GM18508 (cell line): Measurements from ENCODE around the gene PICALM.

Experiments used
- ATAC-seq: cut with Tn5 transposase; IDR thresholded peaks from one replicate; pipeline ENCODE4 v1.9.1; 2021; ENCODE audit warnings: moderate number of reproducible peaks; ENCODE audit not compliant: insufficient read depth, unreplicated experiment

Gene PICALM

GRCh38 chr11:86052693-86053641, 15.9 kb downstream of the PICALM start:
- ATAC-seq = no peak

GRCh38 chr11:86050196-86050709, 18.6 kb downstream of the PICALM start:
- ATAC-seq = no peak

GRCh38 chr11:86047275-86047991, 21.5 kb downstream of the PICALM start:
- ATAC-seq = no peak

- ATAC-seq = no peak
Measured at GRCh38 chr11:86046116-86046515, 22.8 kb downstream of the PICALM start.

- no peak for ATAC-seq
Measured at GRCh38 chr11:86043765-86044503, 24.9 kb downstream of the PICALM start.

DNA sequence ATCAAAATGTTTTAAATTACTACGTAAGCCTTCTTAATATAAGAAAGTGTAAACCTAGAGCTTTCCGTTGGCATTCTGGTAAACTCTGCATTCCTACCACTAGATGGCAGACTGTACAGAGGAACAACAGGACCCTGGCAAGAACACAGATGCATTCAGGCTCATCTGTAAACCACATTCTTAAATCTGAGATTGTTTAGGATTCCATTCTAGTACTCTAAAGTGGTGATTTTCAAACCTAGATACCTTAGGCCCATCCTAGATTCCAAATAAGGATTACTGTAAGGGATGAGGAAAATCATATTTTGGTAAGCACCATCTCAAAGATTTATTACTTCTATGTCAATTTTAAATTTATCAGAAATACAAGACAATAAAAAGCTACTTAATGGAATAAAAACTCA, 26.9 kb downstream of the PICALM start:
- ATAC-seq = no peak

- ATAC-seq = no peak
Measured at GRCh38 chr11:86040919-86041850, 27.7 kb downstream of the PICALM start.

DNA sequence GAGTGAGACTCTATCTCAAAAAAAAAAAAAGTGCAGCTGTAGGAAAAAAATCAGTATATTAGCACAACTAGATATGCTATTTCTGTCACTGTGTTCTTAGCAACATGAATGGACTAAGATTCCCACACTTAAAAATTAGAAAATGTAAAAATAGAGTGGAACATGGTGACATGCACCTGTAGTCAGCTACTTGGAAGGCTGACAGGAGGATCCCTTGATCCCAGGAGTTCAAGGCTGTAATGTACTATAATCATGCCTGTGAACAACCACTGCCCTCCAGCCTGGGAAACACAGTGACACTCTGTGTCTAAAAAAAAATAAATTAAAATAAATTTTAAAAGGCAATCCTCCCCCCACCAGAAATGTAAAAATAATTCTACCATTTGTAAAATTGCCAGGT, 29.8 kb downstream of the PICALM start:
- no peak for ATAC-seq

GRCh38 chr11:86037743-86038142, 31.1 kb downstream of the PICALM start:
- ATAC-seq = no peak

GRCh38 chr11:86035920-86036319, 33.0 kb downstream of the PICALM start:
- no peak for ATAC-seq

- no peak for ATAC-seq
Measured at GRCh38 chr11:86035164-86035563, 33.7 kb downstream of the PICALM start.

- no peak for ATAC-seq
Measured at GRCh38 chr11:86034710-86035109, 34.2 kb downstream of the PICALM start.

DNA sequence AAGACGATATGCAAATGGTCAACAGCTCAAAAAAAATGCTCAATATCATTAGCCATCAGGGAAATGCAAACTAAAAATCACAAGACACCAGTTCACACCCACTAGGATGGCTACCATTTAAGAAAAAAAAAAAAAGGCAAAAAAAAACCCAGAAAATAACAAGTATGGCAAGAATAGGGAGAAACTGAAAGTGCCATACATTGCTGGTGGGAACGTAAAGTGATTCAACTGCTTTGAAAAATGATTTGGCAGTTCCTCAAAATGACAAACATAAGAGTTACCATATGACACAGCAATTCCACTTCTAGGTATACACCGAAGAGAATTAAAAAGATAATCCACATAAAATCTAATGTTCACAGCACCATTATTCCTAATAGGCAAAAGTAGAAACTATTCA, 47.5 kb downstream of the PICALM start:
- no peak for ATAC-seq

DNA sequence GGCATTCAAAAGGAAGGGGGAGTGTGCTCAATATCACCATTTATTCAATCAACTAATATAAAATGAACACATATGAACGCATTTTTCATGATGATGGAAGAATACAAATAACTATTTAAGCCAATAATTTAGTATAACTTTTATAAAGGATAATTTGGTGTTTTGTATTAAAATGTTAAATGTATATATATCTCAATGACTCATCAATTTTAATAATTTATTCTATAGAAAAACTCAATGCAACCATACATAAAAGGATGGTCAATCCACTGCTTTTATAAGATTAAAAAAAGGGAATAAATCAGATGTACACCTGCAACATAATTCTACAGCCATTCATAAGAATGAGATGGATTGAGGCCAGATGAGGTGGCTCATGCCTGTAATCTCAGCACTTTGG, 50.6 kb downstream of the PICALM start:
- no peak for ATAC-seq

GRCh38 chr11:86016451-86016850, 52.4 kb downstream of the PICALM start:
- no peak for ATAC-seq

DNA sequence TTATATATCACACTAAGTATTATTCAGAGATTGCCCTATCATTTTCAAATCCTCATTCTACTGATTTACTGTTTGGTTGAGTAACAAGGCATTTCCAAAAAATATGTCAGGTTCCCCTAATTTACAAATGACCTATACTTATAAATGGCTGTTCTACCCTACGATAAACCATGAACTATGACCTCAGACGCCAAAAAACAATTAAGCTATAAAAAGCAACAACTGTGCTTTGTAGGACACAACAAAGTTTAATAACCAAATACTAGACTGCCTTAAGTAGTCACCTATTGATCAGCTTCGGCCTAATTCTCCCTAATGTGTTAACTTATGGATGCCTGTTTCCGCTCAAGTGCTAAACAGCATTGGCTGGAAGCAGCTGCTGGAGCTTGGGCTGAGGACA, 53.2 kb downstream of the PICALM start:
- ATAC-seq = no peak

DNA sequence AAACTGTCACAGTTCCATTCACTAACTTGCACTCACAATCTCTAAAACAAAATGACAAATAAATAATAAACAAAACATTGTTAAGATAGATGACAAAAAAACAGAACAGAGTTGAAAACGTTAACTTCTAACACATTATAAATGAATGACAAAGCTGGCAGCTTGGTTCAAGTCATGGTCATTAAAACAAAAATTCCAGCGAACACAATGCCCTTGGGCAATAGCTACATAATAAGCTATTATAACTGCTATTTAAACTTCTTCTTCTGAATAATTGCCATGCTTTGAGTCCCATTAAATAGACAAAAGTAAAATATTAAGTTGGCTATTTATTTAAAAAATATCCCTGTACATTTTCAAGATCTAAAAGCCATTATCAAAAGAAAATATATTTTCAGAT, 54.7 kb downstream of the PICALM start:
- no peak for ATAC-seq

- ATAC-seq = no peak
Measured at GRCh38 chr11:86013713-86014112, 55.2 kb downstream of the PICALM start.

GRCh38 chr11:86011175-86011574, 57.7 kb downstream of the PICALM start:
- ATAC-seq = no peak

DNA sequence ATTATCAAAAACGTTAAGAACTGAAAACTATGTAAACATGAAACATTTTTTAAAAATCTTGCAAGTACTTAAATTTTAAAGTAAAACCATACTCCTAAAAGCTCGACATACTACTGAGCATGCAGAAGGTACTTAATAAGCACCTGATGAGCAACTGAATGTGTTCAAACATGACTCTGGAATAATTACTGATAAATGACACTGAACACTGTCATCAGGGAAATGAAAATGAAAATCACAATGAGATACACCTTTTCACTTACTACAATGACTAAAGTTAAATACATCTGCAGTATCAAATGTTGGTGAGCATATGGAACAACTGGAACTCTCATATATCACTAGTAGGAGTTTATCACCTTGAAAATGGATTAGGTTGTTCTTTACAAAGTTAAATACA, 65.2 kb downstream of the PICALM start:
- ATAC-seq = no peak
